Liver (tissue), 9 donors: ENCODE measurements around the gene ARHGEF4. TPM values are rescaled to one million over a fixed set of nuclear protein-coding genes. Genes with fewer than 3 reads are reported as not detected.

Experiments
- DNase-seq: peaks from one replicate; pipeline ENCODE4 v3.0.0-alpha.2; 2017; ENCODE audit warnings: low spot score
- H3K27ac ChIP-seq, 2 donors: one replicate each; pipeline ENCODE4 v1.7.0; 2013; ENCODE audit warnings: inconsistent platforms in 2 of 2, low read length in 2 of 2, control low read depth in 1 of 2, low read depth in 1 of 2, mild to moderate bottlenecking in 1 of 2
- H3K27me3 ChIP-seq, 4 donors: one replicate each; pipeline versions ENCODE4 v1.6.1 to v1.7.0; 2013; ENCODE audit warnings: low read length in 3 of 4, inconsistent platforms in 1 of 4, mild to moderate bottlenecking in 1 of 4, moderate library complexity in 1 of 4; ENCODE audit not compliant: control insufficient read depth in 4 of 4, insufficient read depth in 4 of 4
- H3K36me3 ChIP-seq, 4 donors: one replicate each; pipeline versions ENCODE4 v1.6.1 to v1.7.0; 2013; ENCODE audit warnings: low read length in 3 of 4, mild to moderate bottlenecking in 3 of 4, low read depth in 1 of 4, moderate library complexity in 1 of 4; ENCODE audit not compliant: control insufficient read depth in 4 of 4, insufficient read depth in 3 of 4
- H3K4me1 ChIP-seq, 4 donors: one replicate each; pipeline versions ENCODE4 v1.6.1 to v1.7.0; 2013; ENCODE audit warnings: low read length in 3 of 4, mild to moderate bottlenecking in 3 of 4, moderate library complexity in 1 of 4; ENCODE audit not compliant: control insufficient read depth in 4 of 4, insufficient read depth in 4 of 4
- H3K4me3 ChIP-seq, 3 donors: one replicate each; pipeline versions ENCODE4 v1.6.1 to v1.7.0; 2013; ENCODE audit warnings: low read length in 3 of 3, control low read depth in 1 of 3, low read depth in 1 of 3, mild to moderate bottlenecking in 1 of 3
- H3K9ac ChIP-seq, 2 donors: one replicate each; pipeline ENCODE4 v1.7.0; 2013; ENCODE audit warnings: low read length in 2 of 2, mild to moderate bottlenecking in 2 of 2, moderate library complexity in 2 of 2, control low read depth in 1 of 2, low read depth in 1 of 2
- H3K9me3 ChIP-seq, 4 donors: one replicate each; pipeline versions ENCODE4 v1.6.1 to v1.7.0; 2013; ENCODE audit warnings: low read length in 3 of 4; ENCODE audit not compliant: control insufficient read depth in 4 of 4
- ATF3 ChIP-seq: IDR thresholded peaks from 2 replicates; pipeline ENCODE4 v1.6.1; 2016; ENCODE audit warnings: antibody characterized with exemption
- CTCF ChIP-seq: fragments of 150-350 bp; IDR thresholded peaks from 2 replicates; pipeline ENCODE4 v1.5.1; 2017; ENCODE audit warnings: improper control_type of control experiment, low read depth, low read length; ENCODE audit not compliant: missing input control
- EGR1 ChIP-seq, 2 donors: IDR thresholded peaks; 2 replicates each; pipeline ENCODE4 v1.6.1; 2016 to 2018; ENCODE audit warnings: antibody characterized with exemption in 2 of 2, low read depth in 2 of 2
- FOXA1 ChIP-seq: IDR thresholded peaks from 2 replicates; pipeline ENCODE4 v1.6.1; 2016; ENCODE audit warnings: antibody characterized with exemption
- FOXA2 ChIP-seq: IDR thresholded peaks from 2 replicates; pipeline ENCODE4 v1.6.1; 2016; ENCODE audit warnings: antibody characterized with exemption
- GABPA ChIP-seq, 2 donors: IDR thresholded peaks in 1 of 2; conservative IDR thresholded peaks in 1 of 2; 2 replicates each; pipeline ENCODE4 v1.6.1; 2016; ENCODE audit warnings: antibody characterized with exemption in 2 of 2, mild to moderate bottlenecking in 1 of 2, moderate library complexity in 1 of 2
- HNF4A ChIP-seq, 2 donors: conservative IDR thresholded peaks; 2 replicates each; pipeline ENCODE4 v1.6.1; 2016; ENCODE audit warnings: antibody characterized with exemption in 2 of 2, mild to moderate bottlenecking in 2 of 2
- HNF4G ChIP-seq: IDR thresholded peaks from 2 replicates; pipeline ENCODE4 v1.6.1; 2016; ENCODE audit warnings: antibody characterized with exemption
- JUND ChIP-seq, 2 donors: IDR thresholded peaks; 2 replicates each; pipeline ENCODE4 v1.6.1; 2016; ENCODE audit warnings: antibody characterized with exemption in 2 of 2
- MAX ChIP-seq: IDR thresholded peaks from 2 replicates; pipeline ENCODE4 v1.6.1; 2016; ENCODE audit warnings: antibody characterized with exemption
- NR2F2 ChIP-seq: IDR thresholded peaks from 2 replicates; pipeline ENCODE4 v1.6.1; 2016; ENCODE audit warnings: antibody characterized with exemption
- RAD21 ChIP-seq, 2 donors: IDR thresholded peaks; 2 replicates each; pipeline ENCODE4 v1.6.1; 2016; ENCODE audit warnings: antibody characterized with exemption in 2 of 2, mild to moderate bottlenecking in 2 of 2
- REST ChIP-seq: IDR thresholded peaks from 2 replicates; pipeline ENCODE4 v1.6.1; 2016; ENCODE audit warnings: antibody characterized with exemption, mild to moderate bottlenecking
- RXRA ChIP-seq, 2 donors: IDR thresholded peaks; 2 replicates each; pipeline ENCODE4 v1.6.1; 2017 to 2018; ENCODE audit warnings: antibody characterized with exemption in 2 of 2, mild to moderate bottlenecking in 1 of 2
- SP1 ChIP-seq: IDR thresholded peaks from 2 replicates; pipeline ENCODE4 v1.6.1; 2018; ENCODE audit warnings: antibody characterized with exemption, mild to moderate bottlenecking
- TAF1 ChIP-seq: conservative IDR thresholded peaks from 2 replicates; pipeline ENCODE4 v1.6.1; 2016; ENCODE audit warnings: antibody characterized with exemption, mild to moderate bottlenecking
- YY1 ChIP-seq: IDR thresholded peaks from 2 replicates; pipeline ENCODE4 v1.6.1; 2016; ENCODE audit warnings: antibody characterized with exemption, mild to moderate bottlenecking
- ZBTB33 ChIP-seq: IDR thresholded peaks from 2 replicates; pipeline ENCODE4 v1.6.1; 2016; ENCODE audit warnings: antibody characterized with exemption
- WGBS: extraction: QIAGEN DNeasy Blood & Tissue Kit; methylation state at CpG from one replicate; pipeline ENCODE4 v1.1.7; 2013; 5-methylcytosine and 5-hydroxymethylcytosine counted together
- polyA plus RNA-seq, 2 donors: library from polyadenylated mRNA; stranded (reverse) in 1 of 2; unstranded in 1 of 2; fragments of 200-250 nt in 1 of 2; fragments of >200 nt in 1 of 2; fragmentation: Nextera tagmentation in 1 of 2; extraction: Ambion mirVana in 1 of 2; gene quantifications; one replicate each; pipeline versions ENCODE4 v1.2.1 to v1.2.3, GENCODE V29; 2013 to 2015
- total RNA-seq, 2 donors: library from RNA; depleted of rRNA; stranded (reverse); fragments of >200 nt; gene quantifications; one replicate each; pipeline ENCODE4 v1.2.3, GENCODE V29; 2014
- donor health status: healthy.
- donor health status: healthy.
- donor health status: healthy.
- donor health status: healthy.
- donor health status: healthy.

The ARHGEF4 gene
- total and polyA plus RNA-seq, 4 donors = 0.08 TPM; not detected in 2

GRCh38 chr2:131015764-131016163 lies 179.1 kb downstream of the ARHGEF4 start:
- Histone ChIP-seq H3K36me3 (no peaks in the 10 kb centered on the region), H3K27me3 (peaks cover 0 to 4% (median 0%) of the 10 kb centered on the region in 4 donors), H3K9me3 (no peaks in the 10 kb centered on the region), H3K27ac (no peak overlapping the region), H3K9ac (no peak overlapping the region), H3K4me1 (no peaks in the 10 kb centered on the region), H3K4me3 (no peak overlapping the region)
- no peak for DNase-seq
- TF ChIP-seq NR2F2 = no peak
- no peak for TF ChIP-seq ZBTB33
- TF ChIP-seq REST = no peak
- TF ChIP-seq ATF3 = no peak
- TF ChIP-seq RXRA (IDR thresholded peaks at IDR 0.05) = no peak
- no peak for TF ChIP-seq HNF4G
- TF ChIP-seq TAF1 = no peak
- TF ChIP-seq YY1 = no peak
- TF ChIP-seq JUND (IDR thresholded peaks at IDR 0.05) = no peak
- TF ChIP-seq SP1 = no peak
- no peak for TF ChIP-seq HNF4A (conservative IDR thresholded peaks at IDR 0.05)
- no peak for TF ChIP-seq GABPA (IDR thresholded peaks at IDR 0.05 in 1 of 2, conservative IDR thresholded peaks at IDR 0.05 in 1 of 2)
- TF ChIP-seq MAX = no peak
- TF ChIP-seq EGR1 (IDR thresholded peaks at IDR 0.05; ENCODE audit: low read depth in 2 of 2) = no peak
- TF ChIP-seq RAD21 (IDR thresholded peaks at IDR 0.05) = no peak
- no peak for TF ChIP-seq FOXA2
- TF ChIP-seq CTCF = no peak
- no peak for TF ChIP-seq FOXA1
- 94% methylated on average over 11 of the region's 11 CpGs for WGBS
